A549 (cell line): ENCODE measurements around the gene UBE2B. TPM values are rescaled to one million over a fixed set of nuclear protein-coding genes. Genes with fewer than 3 reads are reported as not detected.

Source experiments
- ATAC-seq, 2 experiments: fragments of 200-7000 bp in 1 of 2; fragments of >200 bp in 1 of 2; cut with Nextera tagmentation in 1 of 2; cut with Tn5 transposase in 1 of 2; 3 replicates each; pipeline versions ENCODE4 v1.8.0 to v1.9.1; 2018 to 2020; ENCODE audit warnings: mild to moderate bottlenecking in 1 of 2, moderate library complexity in 1 of 2
- CTCF ChIA-PET: fragments of 300-600 bp; sonication (Branson Sonifier 250); formaldehyde crosslinking; extraction: SDS; loops from one replicate; lab custom pipeline; 2021; ENCODE audit warnings: antibody characterized with exemption, inconsistent platforms; lab: Yijun Ruan, JAX
- POLR2A ChIA-PET: fragments of 350-600 bp; formaldehyde crosslinking; extraction: SDS; loops from one replicate; lab custom pipeline; 2021; ENCODE audit warnings: antibody characterized with exemption, inconsistent platforms; lab: Yijun Ruan, JAX
- DNase-seq, 2 experiments: peaks; one replicate each; pipeline versions ENCODE4 v3.0.0 to v3.0.0-alpha.2; 2011 to 2016; ENCODE audit warnings: low read depth in 1 of 2, low spot score in 1 of 2
- FAIRE-seq: peaks from 2 replicates; lab custom pipeline; 2011; peaks lifted over from hg19 to GRCh38; lab: Jason Lieb, UNC
- H3K27ac ChIP-seq, 2 experiments: fragments of >200 bp; sonication (Bioruptor Twin); formaldehyde crosslinking; 3 replicates each; pipeline ENCODE4 v1.5.1; 2016 to 2017
- H3K4me1 ChIP-seq: fragments of >200 bp; sonication (Bioruptor Twin); formaldehyde crosslinking; 3 replicates; pipeline ENCODE4 v1.6.1; 2016
- H3K4me2 ChIP-seq: fragments of >200 bp; sonication (Bioruptor Twin); formaldehyde crosslinking; 3 replicates; pipeline ENCODE4 v1.6.1; 2016
- H3K4me3 ChIP-seq: fragments of >200 bp; sonication (Bioruptor Twin); formaldehyde crosslinking; 3 replicates; pipeline ENCODE4 v1.5.1; 2016
- H3K9me3 ChIP-seq: fragments of >200 bp; sonication (Bioruptor Twin); formaldehyde crosslinking; 3 replicates; pipeline ENCODE4 v1.6.1; 2016
- BCL3 ChIP-seq: fragments of >200 bp; sonication (Bioruptor Twin); formaldehyde crosslinking; IDR thresholded peaks from 3 replicates; pipeline ENCODE4 v1.6.1; 2016
- BHLHE40 ChIP-seq: IDR thresholded peaks from 2 replicates; pipeline ENCODE4 v1.6.1; 2012; ENCODE audit warnings: low read depth, low read length, inconsistent platforms
- CBX8 ChIP-seq: fragments of 200-600 bp; sonication (generic); IDR thresholded peaks from 2 replicates; pipeline ENCODE4 v1.6.1; 2016
- CEBPB ChIP-seq, 2 experiments: fragments of >200 bp in 1 of 2; sonication (Bioruptor Twin) in 1 of 2; formaldehyde crosslinking in 1 of 2; IDR thresholded peaks; 2 replicates each; pipeline ENCODE4 v1.6.1; 2012 to 2016
- CHD2 ChIP-seq: fragments of 150-350 bp; IDR thresholded peaks from 2 replicates; pipeline ENCODE4 v1.6.1; 2014; ENCODE audit warnings: low read length; ENCODE audit not compliant: partially characterized antibody
- E2F6 ChIP-seq: IDR thresholded peaks from 2 replicates; pipeline ENCODE4 v1.6.1; 2012; ENCODE audit warnings: low read depth, borderline replicate concordance
- EHMT2 ChIP-seq: fragments of 200-600 bp; sonication (generic); IDR thresholded peaks from 2 replicates; pipeline ENCODE4 v1.6.1; 2016; ENCODE audit warnings: antibody characterized with exemption, low read depth, mild to moderate bottlenecking, moderate library complexity
- FOSL2 ChIP-seq, 2 experiments: fragments of 450-650 bp in 1 of 2; fragments of >200 bp in 1 of 2; sonication (Bioruptor Twin) in 1 of 2; formaldehyde crosslinking; IDR thresholded peaks; 2 replicates each; pipeline versions ENCODE4 v1.5.0 to v1.6.1; 2016 to 2020; ENCODE audit warnings: mild to moderate bottlenecking in 1 of 2, moderate library complexity in 1 of 2
- HDAC2 ChIP-seq: fragments of 200-600 bp; sonication (generic); IDR thresholded peaks from 2 replicates; pipeline ENCODE4 v1.6.1; 2016
- HEYL ChIP-seq: fragments of 250-450 bp; sonication (Bioruptor Pico); IDR thresholded peaks from 2 replicates; pipeline ENCODE4 v1.8.0; 2021; ENCODE audit warnings: mild to moderate bottlenecking, moderate library complexity
- HMGXB4 ChIP-seq: fragments of 250-450 bp; sonication (Bioruptor Pico); IDR thresholded peaks from 2 replicates; pipeline ENCODE4 v1.5.0; 2021; ENCODE audit warnings: mild to moderate bottlenecking, moderate library complexity, borderline replicate concordance
- HOXB5 ChIP-seq: fragments of 250-450 bp; sonication (Bioruptor Pico); IDR thresholded peaks from 2 replicates; pipeline ENCODE4 v1.5.0; 2020; ENCODE audit warnings: mild to moderate bottlenecking, moderate library complexity
- JUNB ChIP-seq: fragments of >200 bp; sonication (Bioruptor Twin); formaldehyde crosslinking; IDR thresholded peaks from 2 replicates; pipeline ENCODE4 v1.6.1; 2016
- NPAS2 ChIP-seq: fragments of 250-450 bp; sonication (Bioruptor Pico); IDR thresholded peaks from 2 replicates; pipeline ENCODE4 v1.8.0; 2022; ENCODE audit warnings: mild to moderate bottlenecking, moderate library complexity, borderline replicate concordance
- PHF8 ChIP-seq: fragments of 200-600 bp; sonication (generic); IDR thresholded peaks from 2 replicates; pipeline ENCODE4 v1.6.1; 2016; ENCODE audit warnings: low read depth, mild to moderate bottlenecking, antibody characterized with exemption, moderate library complexity, borderline replicate concordance
- RARB ChIP-seq: fragments of 250-450 bp; sonication (Bioruptor Pico); IDR thresholded peaks from 2 replicates; pipeline ENCODE4 v1.8.0; 2021; ENCODE audit warnings: mild to moderate bottlenecking, moderate library complexity
- REST ChIP-seq: fragments of 200-600 bp; sonication (generic); IDR thresholded peaks from 2 replicates; pipeline ENCODE4 v1.6.1; 2016; ENCODE audit warnings: antibody characterized with exemption, mild to moderate bottlenecking, moderate library complexity
- RFX5 ChIP-seq: fragments of 450-650 bp; IDR thresholded peaks from 2 replicates; pipeline ENCODE4 v1.7.1; 2014; ENCODE audit warnings: antibody characterized with exemption, mild to moderate bottlenecking, moderate library complexity
- ZC3H11A ChIP-seq: fragments of 450-650 bp; IDR thresholded peaks from 2 replicates; pipeline ENCODE4 v1.6.1; 2014; ENCODE audit warnings: antibody characterized with exemption, mild to moderate bottlenecking
- ZFP36 ChIP-seq: fragments of 450-650 bp; IDR thresholded peaks from 2 replicates; pipeline ENCODE4 v1.6.1; 2014; ENCODE audit warnings: borderline replicate concordance; ENCODE audit not compliant: partially characterized antibody
- WGBS: methylation state at CpG from one replicate; pipeline ENCODE4 v1.1.6; 2017; ENCODE audit errors: missing lambda C conversion rate; 5-methylcytosine and 5-hydroxymethylcytosine counted together
- polyA plus RNA-seq, 4 experiments: library from polyadenylated mRNA; depleted of rRNA in 3 of 4; stranded (reverse); fragments of >200 nt; fragmentation: RNase III in 1 of 4; extraction: RNeasy Plus Mini Kit Qiagen cat#74134 plus additional on column Dnase treatment in 1 of 4; gene quantifications; 2 replicates in 3 of 4; 3 replicates in 1 of 4; pipeline ENCODE4 v1.2.3, GENCODE V29; 2011 to 2017

Gene UBE2B
- polyA plus RNA-seq, 2 of the 4 experiments (the other 2 are of a cell fraction): 61.1 to 104 TPM

- Histone ChIP-seq H3K4me3 (no peak overlapping the region), H3K9me3 (peaks cover 3% of the 10 kb centered on the region; the same call in 1 of the 3 replicates), H3K4me1 (peaks cover 4% of the 10 kb centered on the region; the same call in 1 of the 3 replicates), H3K4me2 (no peak overlapping the region), H3K27ac (no peak overlapping the region)
- TF ChIP-seq ZFP36: no peak
- no peak for TF ChIP-seq JUNB
- no peak for TF ChIP-seq CHD2
- no peak for TF ChIP-seq NPAS2 (CRISPR knock-in tag)
- TF ChIP-seq ZC3H11A: no peak
- TF ChIP-seq E2F6: no peak
- no peak for TF ChIP-seq RARB
- no peak for ATAC-seq
- CTCF ChIA-PET: no interaction called here
- no peak for DNase-seq
- 84% methylated on average over 7 of the region's 7 CpGs for WGBS
- POLR2A ChIA-PET: no interaction called here
- no peak for FAIRE-seq
These were observed 51.5 kb downstream of the UBE2B start for GRCh38 chr5:134422791-134423365.

- WGBS: 69% methylated on average over 2 of the region's 2 CpGs
- no peak overlapping the region for H3K4me3 ChIP-seq
- peaks cover 3% of the 10 kb centered on the region; the same call in 1 of the 3 replicates for H3K9me3 ChIP-seq
- no peak overlapping the region for H3K4me2 ChIP-seq
- TF ChIP-seq PHF8: no peak
- no peak for TF ChIP-seq HMGXB4
- TF ChIP-seq HDAC2: no peak
- TF ChIP-seq BHLHE40: no peak
- no peak for TF ChIP-seq BCL3
- ChIA-PET CTCF (interaction anchor here (0.5 kb wide), 1 partner anchor 11 kb away, joined by 3 read pairs; no protein-coding TSS in a partner anchor), POLR2A (no interaction called here)
- ATAC-seq (no peak), FAIRE-seq (no peak), DNase-seq (no peak)
- peaks cover 4% of the 10 kb centered on the region; the same call in 1 of the 3 replicates for H3K4me1 ChIP-seq
- no peak overlapping the region for H3K27ac ChIP-seq
These were observed 52.0 kb downstream of the UBE2B start for GRCh38 chr5:134423376-134423775.

GRCh38 chr5:134426361-134426760, 55.0 kb downstream of the UBE2B start:
- H3K4me3 ChIP-seq: no peak overlapping the region
- 89% methylated on average over 7 of the region's 7 CpGs for WGBS
- no peaks in the 10 kb centered on the region for H3K9me3 ChIP-seq
- DNase-seq (no peak), FAIRE-seq (no peak), ATAC-seq (no peak)
- ChIA-PET CTCF (interaction anchor here (0.5 to 2.3 kb wide), 5 partner anchors 10 to 77 kb away, joined by 3 to 8 read pairs (median 3); no protein-coding TSS in a partner anchor), POLR2A (no interaction called here)
- no peak overlapping the region for H3K4me2 ChIP-seq
- H3K27ac ChIP-seq: no peak overlapping the region
- TF ChIP-seq REST: no peak
- TF ChIP-seq CBX8: no peak
- no peak for TF ChIP-seq RFX5
- TF ChIP-seq HOXB5 (CRISPR knock-in tag): no peak
- TF ChIP-seq HEYL: no peak
- no peak for TF ChIP-seq EHMT2
- TF ChIP-seq CEBPB (IDR thresholded peaks at IDR 0.05): no peak
- no peak for TF ChIP-seq FOSL2 (IDR thresholded peaks at IDR 0.05)
- no peak for TF ChIP-seq FOSL2 (CRISPR knock-in tag; IDR thresholded peaks at IDR 0.05)
- H3K4me1 ChIP-seq: no peaks in the 10 kb centered on the region
